K562 (cell line): ENCODE measurements around the gene SEMA3A. TPM values are rescaled to one million over a fixed set of nuclear protein-coding genes. Genes with fewer than 3 reads are reported as not detected.

Experiments used
- ATAC-seq: fragments of 200-7000 bp; cut with Tn5 transposase; 3 replicates; pipeline ENCODE4 v1.9.1; 2020; ENCODE audit warnings: moderate library complexity
- BruUV-seq: library from RNA; stranded (reverse); fragments of 400-500 nt; replicated peaks from 2 replicates; lab custom pipeline; 2021; lab: Mats Ljungman, UMichigan
- CTCF ChIA-PET: fragments of 300-600 bp; formaldehyde crosslinking; extraction: SDS; loops from one replicate; lab custom pipeline; 2021; ENCODE audit warnings: low intra/inter-chr PET ratio; lab: Yijun Ruan, JAX
- POLR2A ChIA-PET: fragments of 300-600, 350-650 bp; sonication (Branson Sonifier 250); formaldehyde crosslinking; extraction: SDS; loops from one replicate; lab custom pipeline; 2021; ENCODE audit warnings: antibody characterized with exemption, inconsistent platforms; lab: Yijun Ruan, JAX
- DNase-seq, 4 experiments: peaks; one replicate each; pipeline versions ENCODE4 v3.0.0 to v3.0.0-alpha.2; 2011 to 2018; ENCODE audit warnings: low spot score in 3 of 4, mixed read lengths in 3 of 4; ENCODE audit errors: extremely low read depth in 1 of 4
- FAIRE-seq: peaks from 2 replicates; lab custom pipeline; 2011; peaks lifted over from hg19 to GRCh38; lab: Jason Lieb, UNC
- H2AFZ ChIP-seq: 2 replicates; pipeline ENCODE4 v1.6.0; 2011; ENCODE audit warnings: low read depth, low read length, control low read depth, inconsistent platforms
- H3K27ac ChIP-seq: fragments of 200-600 bp; 3 replicates; pipeline ENCODE4 v1.8.0; 2011; ENCODE audit warnings: low read depth, mild to moderate bottlenecking, control low read depth, inconsistent platforms, low read length, moderate library complexity, mixed read lengths; ENCODE audit errors: extremely low read depth
- H3K27me3 ChIP-seq, 2 experiments: fragments of 300-600 bp in 1 of 2; 2 replicates in 1 of 2; 3 replicates in 1 of 2; pipeline versions ENCODE4 v1.6.0 to v1.8.0; 2011; ENCODE audit warnings: inconsistent platforms in 2 of 2, low read length in 2 of 2, mild to moderate bottlenecking in 1 of 2, mixed read lengths in 1 of 2, moderate library complexity in 1 of 2; ENCODE audit not compliant: control insufficient read depth in 2 of 2, insufficient read depth in 2 of 2
- H3K36me3 ChIP-seq: fragments of 300-600 bp; 3 replicates; pipeline ENCODE4 v1.8.0; 2011; ENCODE audit warnings: mild to moderate bottlenecking, low read length, inconsistent platforms; ENCODE audit not compliant: control insufficient read depth, insufficient read depth
- H3K4me1 ChIP-seq, 2 experiments: fragments of 200-600 bp in 1 of 2; replicated peaks in 1 of 2; 2 replicates in 1 of 2; 3 replicates in 1 of 2; pipeline versions ENCODE4 v1.5.1 to v1.8.0; 2011; ENCODE audit warnings: inconsistent platforms in 2 of 2, low read length in 2 of 2, mild to moderate bottlenecking in 1 of 2, mixed read lengths in 1 of 2, moderate library complexity in 1 of 2; ENCODE audit not compliant: control insufficient read depth in 2 of 2, insufficient read depth in 2 of 2
- H3K4me2 ChIP-seq: 2 replicates; pipeline ENCODE4 v1.6.1; 2011; ENCODE audit warnings: low read length, control low read depth, inconsistent platforms, mixed read lengths; ENCODE audit not compliant: insufficient read depth
- H3K4me3 ChIP-seq: fragments of 200-600 bp; sonication (generic), shearing (Covaris generic); 2 replicates; pipeline ENCODE4 v1.5.1; 2016; ENCODE audit warnings: control low read depth, inconsistent platforms
- H3K79me2 ChIP-seq: fragments of 200-600 bp; 3 replicates; pipeline ENCODE4 v1.8.0; 2011; ENCODE audit warnings: low read length, inconsistent platforms; ENCODE audit not compliant: control insufficient read depth, insufficient read depth
- H3K9ac ChIP-seq, 2 experiments: 2 replicates each; pipeline versions ENCODE4 v1.6.0 to v1.6.1; 2011; ENCODE audit warnings: low read depth in 2 of 2, low read length in 2 of 2, control low read depth in 1 of 2, inconsistent platforms in 1 of 2, mild to moderate bottlenecking in 1 of 2, mixed read lengths in 1 of 2; ENCODE audit not compliant: insufficient read depth in 1 of 2
- H3K9me1 ChIP-seq: one replicate; pipeline ENCODE4 v1.6.0; 2011; ENCODE audit warnings: inconsistent platforms, mild to moderate bottlenecking, low read length, moderate library complexity; ENCODE audit not compliant: control insufficient read depth, insufficient read depth
- H3K9me3 ChIP-seq: replicated peaks from 2 replicates; pipeline ENCODE4 v1.5.1; 2011; ENCODE audit warnings: low read depth, low read length, inconsistent platforms; ENCODE audit not compliant: control insufficient read depth, insufficient read depth
- H4K20me1 ChIP-seq: replicated peaks from 2 replicates; pipeline ENCODE4 v1.6.1; 2011; ENCODE audit warnings: low read length, inconsistent platforms, mixed read lengths; ENCODE audit not compliant: control insufficient read depth, insufficient read depth
- ARID2 ChIP-seq: fragments of 450-650 bp; IDR thresholded peaks from 2 replicates; pipeline ENCODE4 v1.6.1; 2017; ENCODE audit warnings: antibody characterized with exemption, mild to moderate bottlenecking
- EGR1 ChIP-seq: fragments of 450-650 bp; conservative IDR thresholded peaks from 2 replicates; pipeline ENCODE4 v1.6.1; 2017; ENCODE audit warnings: mild to moderate bottlenecking
- FOXJ2 ChIP-seq: fragments of 200-800 bp; sonication (Bioruptor generic); IDR thresholded peaks from 2 replicates; pipeline ENCODE4 v1.6.1; 2016; ENCODE audit warnings: missing genetic modification characterization, missing compliant biosample characterization
- HDAC3 ChIP-seq: fragments of 450-650 bp; IDR thresholded peaks from 2 replicates; pipeline ENCODE4 v1.6.1; 2018; ENCODE audit warnings: borderline replicate concordance, mild to moderate bottlenecking, moderate library complexity; ENCODE audit not compliant: partially characterized antibody
- RAD21 ChIP-seq, 2 experiments: fragments of 250-450 bp in 1 of 2; fragments of 450-650 bp in 1 of 2; sonication (Bioruptor Pico) in 1 of 2; formaldehyde crosslinking in 1 of 2; IDR thresholded peaks in 1 of 2; conservative IDR thresholded peaks in 1 of 2; 2 replicates each; pipeline versions ENCODE4 v1.4.0 to v1.8.0; 2020 to 2022; ENCODE audit warnings: mild to moderate bottlenecking in 2 of 2, moderate library complexity in 1 of 2
- RBM17 ChIP-seq: fragments of 200-400 bp; formaldehyde crosslinking; IDR thresholded peaks from 2 replicates; pipeline ENCODE4 v1.6.1; 2017; ENCODE audit warnings: low read depth, mild to moderate bottlenecking, low read length, borderline replicate concordance
- SMC3 ChIP-seq: conservative IDR thresholded peaks from 2 replicates; pipeline ENCODE4 v1.6.1; 2011; ENCODE audit warnings: low read depth, low read length, improper control_type of control experiment; ENCODE audit not compliant: insufficient read depth
- TCF7L2 ChIP-seq: fragments of 150-350 bp; IDR thresholded peaks from 2 replicates; pipeline ENCODE4 v1.6.1; 2016; ENCODE audit warnings: low read depth, mild to moderate bottlenecking, low read length, moderate library complexity
- in situ Hi-C: fragments of 300-500 bp; cut with MboI; formaldehyde crosslinking; loops from 4 replicates; pipeline ENCODE4 v1.15.0; 2018; ENCODE audit warnings: inconsistent platforms, mixed read lengths
- intact Hi-C: fragments of 100-400 bp; cut with micrococcal nuclease; formaldehyde crosslinking; loops from 2 replicates; pipeline ENCODE4 v1.14.2; 2022
- polyA plus RNA-seq, 8 experiments: library from polyadenylated mRNA; depleted of rRNA in 4 of 8; stranded (reverse) in 5 of 8; unstranded in 3 of 8; fragments of >200 nt; fragmentation: Nextera tagmentation in 2 of 8; fragmentation: Illumina TruSeq in 1 of 8; extraction: Ambion mirVana in 2 of 8; extraction: Trizol in 1 of 8; gene quantifications; 2 replicates each; pipeline versions ENCODE4 v1.2.1 to v1.2.3, GENCODE V29; 2011 to 2014; ENCODE audit warnings: inconsistent platforms in 1 of 8, missing spikeins in 1 of 8
- total RNA-seq, 7 experiments: library from RNA; depleted of rRNA in 6 of 7; stranded (reverse); fragments of >200 nt in 6 of 7; fragmentation: Illumina TruSeq in 2 of 7; extraction: Trizol in 2 of 7; gene quantifications; 2 replicates each; pipeline versions ENCODE4 v1.2.1 to v1.2.3, GENCODE V29; 2011 to 2021; ENCODE audit warnings: low replicate concordance in 1 of 7
- TF ChIP-seq, protein P1 (sequence below): fragments of 450-650 bp; IDR thresholded peaks from 2 replicates; pipeline ENCODE4 v1.6.1; 2016; ENCODE audit warnings: borderline replicate concordance
- TF ChIP-seq, protein P2 (sequence below): sonication (generic); formaldehyde crosslinking; IDR thresholded peaks from 2 replicates; pipeline ENCODE4 v1.8.0; 2023; ENCODE audit warnings: mild to moderate bottlenecking, missing genetic modification reagents
- TF ChIP-seq, protein P3 (sequence below): sonication (generic); formaldehyde crosslinking; IDR thresholded peaks from 2 replicates; pipeline ENCODE4 v1.8.0; 2022; ENCODE audit warnings: missing genetic modification reagents, mild to moderate bottlenecking, moderate library complexity, borderline replicate concordance
- TF ChIP-seq, protein P4 (sequence below): sonication (generic); formaldehyde crosslinking; IDR thresholded peaks from 2 replicates; pipeline ENCODE4 v1.8.0; 2022; ENCODE audit warnings: missing genetic modification reagents, mild to moderate bottlenecking, borderline replicate concordance

The SEMA3A gene
- total and polyA plus RNA-seq, 9 of the 15 experiments (the other 6 are each of a cell fraction or from before 2014, with no cell fraction given) = 0.36 to 3.0 (median 1.1) TPM

DNA sequence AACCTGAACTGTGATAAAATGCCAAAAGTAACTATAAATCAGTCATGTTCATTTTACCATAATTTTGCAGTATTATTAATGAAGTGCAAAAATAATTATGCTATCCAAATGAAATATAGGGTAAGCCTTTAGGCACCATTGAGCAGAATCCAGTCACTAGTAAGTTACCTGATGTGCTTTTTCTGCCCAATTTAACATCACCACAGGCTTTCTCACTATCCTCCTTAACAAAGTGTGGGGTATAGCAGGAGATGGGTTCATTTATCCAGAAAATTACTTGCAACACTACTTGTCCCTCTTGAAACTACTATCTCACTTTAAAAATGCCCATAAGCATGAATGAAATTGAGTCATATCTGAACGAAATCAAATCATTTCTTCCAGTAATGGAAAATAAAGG, 211.0 kb downstream of the SEMA3A start (continued):
- TF ChIP-seq, protein P1, sequence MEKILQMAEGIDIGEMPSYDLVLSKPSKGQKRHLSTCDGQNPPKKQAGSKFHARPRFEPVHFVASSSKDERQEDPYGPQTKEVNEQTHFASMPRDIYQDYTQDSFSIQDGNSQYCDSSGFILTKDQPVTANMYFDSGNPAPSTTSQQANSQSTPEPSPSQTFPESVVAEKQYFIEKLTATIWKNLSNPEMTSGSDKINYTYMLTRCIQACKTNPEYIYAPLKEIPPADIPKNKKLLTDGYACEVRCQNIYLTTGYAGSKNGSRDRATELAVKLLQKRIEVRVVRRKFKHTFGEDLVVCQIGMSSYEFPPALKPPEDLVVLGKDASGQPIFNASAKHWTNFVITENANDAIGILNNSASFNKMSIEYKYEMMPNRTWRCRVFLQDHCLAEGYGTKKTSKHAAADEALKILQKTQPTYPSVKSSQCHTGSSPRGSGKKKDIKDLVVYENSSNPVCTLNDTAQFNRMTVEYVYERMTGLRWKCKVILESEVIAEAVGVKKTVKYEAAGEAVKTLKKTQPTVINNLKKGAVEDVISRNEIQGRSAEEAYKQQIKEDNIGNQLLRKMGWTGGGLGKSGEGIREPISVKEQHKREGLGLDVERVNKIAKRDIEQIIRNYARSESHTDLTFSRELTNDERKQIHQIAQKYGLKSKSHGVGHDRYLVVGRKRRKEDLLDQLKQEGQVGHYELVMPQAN = no peak
- no peak for TF ChIP-seq RBM17
- TF ChIP-seq, protein P2, sequence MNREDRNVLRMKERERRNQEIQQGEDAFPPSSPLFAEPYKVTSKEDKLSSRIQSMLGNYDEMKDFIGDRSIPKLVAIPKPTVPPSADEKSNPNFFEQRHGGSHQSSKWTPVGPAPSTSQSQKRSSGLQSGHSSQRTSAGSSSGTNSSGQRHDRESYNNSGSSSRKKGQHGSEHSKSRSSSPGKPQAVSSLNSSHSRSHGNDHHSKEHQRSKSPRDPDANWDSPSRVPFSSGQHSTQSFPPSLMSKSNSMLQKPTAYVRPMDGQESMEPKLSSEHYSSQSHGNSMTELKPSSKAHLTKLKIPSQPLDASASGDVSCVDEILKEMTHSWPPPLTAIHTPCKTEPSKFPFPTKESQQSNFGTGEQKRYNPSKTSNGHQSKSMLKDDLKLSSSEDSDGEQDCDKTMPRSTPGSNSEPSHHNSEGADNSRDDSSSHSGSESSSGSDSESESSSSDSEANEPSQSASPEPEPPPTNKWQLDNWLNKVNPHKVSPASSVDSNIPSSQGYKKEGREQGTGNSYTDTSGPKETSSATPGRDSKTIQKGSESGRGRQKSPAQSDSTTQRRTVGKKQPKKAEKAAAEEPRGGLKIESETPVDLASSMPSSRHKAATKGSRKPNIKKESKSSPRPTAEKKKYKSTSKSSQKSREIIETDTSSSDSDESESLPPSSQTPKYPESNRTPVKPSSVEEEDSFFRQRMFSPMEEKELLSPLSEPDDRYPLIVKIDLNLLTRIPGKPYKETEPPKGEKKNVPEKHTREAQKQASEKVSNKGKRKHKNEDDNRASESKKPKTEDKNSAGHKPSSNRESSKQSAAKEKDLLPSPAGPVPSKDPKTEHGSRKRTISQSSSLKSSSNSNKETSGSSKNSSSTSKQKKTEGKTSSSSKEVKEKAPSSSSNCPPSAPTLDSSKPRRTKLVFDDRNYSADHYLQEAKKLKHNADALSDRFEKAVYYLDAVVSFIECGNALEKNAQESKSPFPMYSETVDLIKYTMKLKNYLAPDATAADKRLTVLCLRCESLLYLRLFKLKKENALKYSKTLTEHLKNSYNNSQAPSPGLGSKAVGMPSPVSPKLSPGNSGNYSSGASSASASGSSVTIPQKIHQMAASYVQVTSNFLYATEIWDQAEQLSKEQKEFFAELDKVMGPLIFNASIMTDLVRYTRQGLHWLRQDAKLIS = no peak

DNA sequence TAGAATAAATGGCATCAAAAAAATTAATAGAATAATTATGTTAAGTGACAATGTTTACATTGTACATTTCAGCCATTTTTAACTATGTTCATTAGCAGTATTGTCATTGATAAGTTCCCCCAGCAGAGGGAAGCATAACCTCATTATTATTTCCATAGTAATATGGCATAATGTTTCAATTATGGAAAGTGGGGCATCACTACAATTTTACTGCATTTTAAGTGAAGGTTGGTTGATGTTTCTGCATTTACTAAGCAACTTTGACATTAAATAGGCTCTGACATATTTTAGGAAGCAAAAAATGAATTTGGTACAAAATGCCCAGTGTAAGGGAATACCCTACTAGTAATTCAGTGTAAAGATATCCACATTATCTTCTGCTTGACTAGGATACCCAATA, 218.3 kb downstream of the SEMA3A start:
- BruUV-seq = no TSS peak
- ChIA-PET POLR2A (no interaction called here), CTCF (interaction anchor here (0.6 to 6.2 kb wide), 3 partner anchors 40 to 1872 kb away, joined by 3 to 88 read pairs (median 3); no protein-coding TSS in a partner anchor)
- H4K20me1 ChIP-seq = no peaks in the 10 kb centered on the region
- H3K4me3 ChIP-seq = no peak overlapping the region
- no peaks in the 10 kb centered on the region for H3K27me3 ChIP-seq
- intact Hi-C loops (loop anchor here (1.0 kb wide), 1 partner anchor 1047 kb away; no protein-coding TSS in a partner anchor), in situ Hi-C loops (loop anchor here (5.0 kb wide), 1 partner anchor 1046 kb away; no protein-coding TSS in a partner anchor)
- no peaks in the 10 kb centered on the region for H3K79me2 ChIP-seq
- no peak overlapping the region for H3K9ac ChIP-seq
- H3K9me1 ChIP-seq = no peaks in the 10 kb centered on the region
- FAIRE-seq = no peak
- no peak overlapping the region for H3K4me2 ChIP-seq
- H3K36me3 ChIP-seq = no peaks in the 10 kb centered on the region
- H2AFZ ChIP-seq = no peak overlapping the region
- no peak overlapping the region for H3K27ac ChIP-seq
- DNase-seq = peak; percentile 16 to 48 (median 20)
- H3K4me1 ChIP-seq = no peaks in the 10 kb centered on the region
- H3K9me3 ChIP-seq = no peaks in the 10 kb centered on the region
- ATAC-seq = peak; percentile 74
- TF ChIP-seq TCF7L2 = no peak
- TF ChIP-seq RAD21 (CRISPR knock-in tag; conservative IDR thresholded peaks at IDR 0.05 in 1 of 2, IDR thresholded peaks at IDR 0.05 in 1 of 2) = peak; percentile 93
- peak; percentile 59; the same call in 1 of the 2 replicates for TF ChIP-seq ARID2
- TF ChIP-seq HDAC3 = no peak
- TF ChIP-seq FOXJ2 (tag) = no peak
- TF ChIP-seq, protein P3, sequence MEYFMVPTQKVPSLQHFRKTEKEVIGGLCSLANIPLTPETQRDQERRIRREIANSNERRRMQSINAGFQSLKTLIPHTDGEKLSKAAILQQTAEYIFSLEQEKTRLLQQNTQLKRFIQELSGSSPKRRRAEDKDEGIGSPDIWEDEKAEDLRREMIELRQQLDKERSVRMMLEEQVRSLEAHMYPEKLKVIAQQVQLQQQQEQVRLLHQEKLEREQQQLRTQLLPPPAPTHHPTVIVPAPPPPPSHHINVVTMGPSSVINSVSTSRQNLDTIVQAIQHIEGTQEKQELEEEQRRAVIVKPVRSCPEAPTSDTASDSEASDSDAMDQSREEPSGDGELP (CRISPR knock-in tag) = no peak
- TF ChIP-seq SMC3 = peak; percentile 49
- TF ChIP-seq, protein P4, sequence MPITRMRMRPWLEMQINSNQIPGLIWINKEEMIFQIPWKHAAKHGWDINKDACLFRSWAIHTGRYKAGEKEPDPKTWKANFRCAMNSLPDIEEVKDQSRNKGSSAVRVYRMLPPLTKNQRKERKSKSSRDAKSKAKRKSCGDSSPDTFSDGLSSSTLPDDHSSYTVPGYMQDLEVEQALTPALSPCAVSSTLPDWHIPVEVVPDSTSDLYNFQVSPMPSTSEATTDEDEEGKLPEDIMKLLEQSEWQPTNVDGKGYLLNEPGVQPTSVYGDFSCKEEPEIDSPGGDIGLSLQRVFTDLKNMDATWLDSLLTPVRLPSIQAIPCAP = no peak
- no peak for TF ChIP-seq EGR1
